IMR-90 (cell line): ENCODE measurements around the gene LRRC37A2. TPM values are rescaled to one million over a fixed set of nuclear protein-coding genes. Genes with fewer than 3 reads are reported as not detected.
"Not testable (repeated sequence)": the region's sequence is repeated elsewhere in the genome, so short reads cannot be mapped to it uniquely, and the experiment has no call there.

Source experiments
- ATAC-seq: fragments of 200-7000 bp; cut with Tn5 transposase; 2 replicates; pipeline ENCODE4 v1.9.1; 2020; ENCODE audit warnings: low read depth, mild to moderate bottlenecking, moderate library complexity
- BruUV-seq: library from RNA; stranded (reverse); fragments of 400-500 nt; replicated peaks from 2 replicates; lab custom pipeline; 2021; lab: Mats Ljungman, UMichigan
- CTCF ChIA-PET: fragments of 300-600 bp; formaldehyde crosslinking; extraction: SDS; loops from one replicate; lab custom pipeline; 2021; ENCODE audit warnings: antibody characterized with exemption; lab: Yijun Ruan, JAX
- POLR2A ChIA-PET: fragments of 300-600 bp; sonication (Branson Sonifier 250); formaldehyde crosslinking; loops from one replicate; lab custom pipeline; 2022; ENCODE audit warnings: antibody characterized with exemption; ENCODE audit not compliant: unreplicated experiment; lab: Charles Lee
- DNase-seq: peaks from one replicate; pipeline ENCODE4 v3.0.0; 2013
- H2AFZ ChIP-seq: replicated peaks from 2 replicates; pipeline ENCODE3; 2013; ENCODE audit warnings: low read length, mild to moderate bottlenecking; ENCODE audit not compliant: poor library complexity
- H2AK5ac ChIP-seq: 2 replicates; pipeline ENCODE4 v1.6.1; 2013; ENCODE audit warnings: low read depth, low read length, inconsistent platforms
- H2AK9ac ChIP-seq: replicated peaks from 2 replicates; pipeline ENCODE3; 2013; ENCODE audit warnings: mild to moderate bottlenecking, low read depth, low read length, moderate library complexity; ENCODE audit not compliant: poor library complexity
- H2BK120ac ChIP-seq: 2 replicates; pipeline ENCODE4 v1.6.1; 2013; ENCODE audit warnings: low read depth, low read length, inconsistent platforms
- H2BK15ac ChIP-seq: 3 replicates; pipeline ENCODE4 v1.6.1; 2013; ENCODE audit warnings: low read depth, low read length, inconsistent platforms
- H2BK20ac ChIP-seq: 2 replicates; pipeline ENCODE4 v1.6.1; 2013; ENCODE audit warnings: low read depth, mild to moderate bottlenecking, inconsistent platforms, low read length, moderate library complexity
- H2BK5ac ChIP-seq: 2 replicates; pipeline ENCODE4 v1.6.1; 2013; ENCODE audit warnings: mild to moderate bottlenecking, low read depth, low read length, inconsistent platforms; ENCODE audit not compliant: poor library complexity, severe bottlenecking
- H3K14ac ChIP-seq: replicated peaks from 2 replicates; pipeline ENCODE4 v1.6.1; 2013; ENCODE audit warnings: low read depth, low read length, inconsistent platforms
- H3K18ac ChIP-seq: 2 replicates; pipeline ENCODE4 v1.6.1; 2013; ENCODE audit warnings: low read depth, low read length, control low read depth
- H3K23ac ChIP-seq: 2 replicates; pipeline ENCODE4 v1.6.1; 2013; ENCODE audit warnings: low read depth, low read length, inconsistent platforms
- H3K27ac ChIP-seq: 2 replicates; pipeline ENCODE4 v1.5.1; 2013; ENCODE audit warnings: mild to moderate bottlenecking, control low read depth, low read length; ENCODE audit not compliant: insufficient read depth
- H3K27me3 ChIP-seq: 2 replicates; pipeline ENCODE4 v1.6.1; 2013; ENCODE audit warnings: low read length; ENCODE audit not compliant: control insufficient read depth, insufficient read depth
- H3K36me3 ChIP-seq: 2 replicates; pipeline ENCODE4 v1.6.1; 2013; ENCODE audit warnings: low read length, mixed read lengths; ENCODE audit not compliant: control insufficient read depth, insufficient read depth
- H3K4ac ChIP-seq: 2 replicates; pipeline ENCODE4 v1.6.1; 2013; ENCODE audit warnings: low read depth, low read length, inconsistent platforms
- H3K4me1 ChIP-seq: 2 replicates; pipeline ENCODE4 v1.6.1; 2013; ENCODE audit warnings: low read length, mixed read lengths; ENCODE audit not compliant: control insufficient read depth, insufficient read depth
- H3K4me2 ChIP-seq: 2 replicates; pipeline ENCODE4 v1.6.1; 2013; ENCODE audit warnings: low read depth, mild to moderate bottlenecking, control low read depth, low read length, moderate library complexity
- H3K4me3 ChIP-seq: 2 replicates; pipeline ENCODE4 v1.5.1; 2013; ENCODE audit warnings: low read depth, mild to moderate bottlenecking, control low read depth, low read length, moderate library complexity; ENCODE audit not compliant: insufficient read depth
- H3K56ac ChIP-seq: 2 replicates; pipeline ENCODE4 v1.6.1; 2013; ENCODE audit warnings: low read length, inconsistent platforms; ENCODE audit not compliant: insufficient read depth; ENCODE audit errors: extremely low read depth
- H3K79me1 ChIP-seq, 2 experiments: 2 replicates each; pipeline ENCODE4 v1.6.1; 2013; ENCODE audit warnings: low read length in 2 of 2, inconsistent platforms in 1 of 2, low read depth in 1 of 2
- H3K9ac ChIP-seq: 2 replicates; pipeline ENCODE4 v1.6.1; 2013; ENCODE audit warnings: low read depth, low read length, control low read depth
- H3K9me1 ChIP-seq: 2 replicates; pipeline ENCODE4 v1.6.1; 2013; ENCODE audit warnings: low read length, inconsistent platforms; ENCODE audit not compliant: insufficient read depth
- H3K9me3 ChIP-seq: 2 replicates; pipeline ENCODE4 v1.6.1; 2013; ENCODE audit warnings: low read length; ENCODE audit not compliant: control insufficient read depth, insufficient read depth
- H4K20me1 ChIP-seq: 2 replicates; pipeline ENCODE4 v1.6.1; 2013; ENCODE audit warnings: low read length, inconsistent platforms; ENCODE audit not compliant: insufficient read depth
- H4K5ac ChIP-seq: 2 replicates; pipeline ENCODE4 v1.6.1; 2013; ENCODE audit warnings: mild to moderate bottlenecking, low read depth, low read length, control low read depth
- H4K8ac ChIP-seq, 2 experiments: 2 replicates each; pipeline ENCODE4 v1.6.1; 2013; ENCODE audit warnings: low read depth in 2 of 2, low read length in 2 of 2, control low read depth in 1 of 2, inconsistent platforms in 1 of 2
- H4K91ac ChIP-seq: 2 replicates; pipeline ENCODE4 v1.6.1; 2013; ENCODE audit warnings: low read depth, low read length, inconsistent platforms; ENCODE audit not compliant: insufficient read depth
- WGBS, 2 experiments: methylation state at CpG; one replicate each; pipeline versions ENCODE4 v1.1.5 to v1.1.7; 2013; ENCODE audit warnings: missing lambda C conversion rate in 2 of 2; ENCODE audit not compliant: insufficient read length in 1 of 2; ENCODE audit errors: extremely low coverage in 2 of 2; 5-methylcytosine and 5-hydroxymethylcytosine counted together
- dilution Hi-C: fragments of 300-500 bp; cut with HindIII; formaldehyde crosslinking; loops from one replicate; pipeline ENCODE4 v1.14.3; 2018; ENCODE audit warnings: low sequenced_read_pairs; ENCODE audit not compliant: unreplicated experiment
- in situ Hi-C: fragments of 300-500 bp; cut with MboI; formaldehyde crosslinking; loops from 3 replicates; pipeline ENCODE4 v1.14.3; 2019; ENCODE audit warnings: low sequenced_read_pairs, inconsistent platforms, mixed read lengths
- intact Hi-C: fragments of 100-400 bp; cut with micrococcal nuclease; formaldehyde crosslinking; loops from 2 replicates; pipeline ENCODE4 v1.10.0; 2022
- polyA plus RNA-seq, 3 experiments: library from polyadenylated mRNA; depleted of rRNA; stranded (reverse); fragments of >200 nt; gene quantifications; 2 replicates each; pipeline ENCODE4 v1.2.3, GENCODE V29; 2012; ENCODE audit warnings: low replicate concordance in 1 of 3
- total RNA-seq: library from RNA; depleted of rRNA; stranded (reverse); fragments of >200 nt; gene quantifications from 2 replicates; pipeline ENCODE4 v1.2.3, GENCODE V29; 2012

Gene LRRC37A2
- total and polyA plus RNA-seq, 2 of the 4 experiments (the other 2 are of a cell fraction), result 2.7 to 3.2 TPM

GRCh38 chr17:46591332-46591731 is 79.1 kb downstream of the LRRC37A2 start:
- H3K23ac ChIP-seq, dilution Hi-C loops, H3K9me1 ChIP-seq, H3K27me3 ChIP-seq, H3K4me3 ChIP-seq, DNase-seq, H2AFZ ChIP-seq, H4K20me1 ChIP-seq, H2AK9ac ChIP-seq, H3K4me2 ChIP-seq, H2BK15ac ChIP-seq, H3K79me1 ChIP-seq, H3K27ac ChIP-seq, H3K56ac ChIP-seq, H2BK20ac ChIP-seq, H3K18ac ChIP-seq, H3K9ac ChIP-seq, H2BK5ac ChIP-seq, H2BK120ac ChIP-seq, POLR2A ChIA-PET, H4K91ac ChIP-seq, in situ Hi-C loops, H3K9me3 ChIP-seq, H3K4me1 ChIP-seq, H4K5ac ChIP-seq, CTCF ChIA-PET, intact Hi-C loops, H3K4ac ChIP-seq, H4K8ac ChIP-seq, H2AK5ac ChIP-seq, H3K36me3 ChIP-seq, BruUV-seq, H3K14ac ChIP-seq: not testable (repeated sequence)
- whole genome bisulfite sequencing, 2 experiments, result no CpG with 5 or more reads among the region's 7 CpGs
- peak; percentile 45 for ATAC-seq

- H3K9me3 ChIP-seq, H3K56ac ChIP-seq, CTCF ChIA-PET, DNase-seq, H3K27me3 ChIP-seq, H4K5ac ChIP-seq, H4K91ac ChIP-seq, intact Hi-C loops, H2BK15ac ChIP-seq, H3K27ac ChIP-seq, H3K18ac ChIP-seq, H2BK20ac ChIP-seq, H4K8ac ChIP-seq, H2AK5ac ChIP-seq, H3K4me3 ChIP-seq, H3K9me1 ChIP-seq, H2BK5ac ChIP-seq, H2BK120ac ChIP-seq, POLR2A ChIA-PET, H3K4me1 ChIP-seq, H3K4me2 ChIP-seq, H2AFZ ChIP-seq, H3K79me1 ChIP-seq, dilution Hi-C loops, BruUV-seq, H4K20me1 ChIP-seq, H3K36me3 ChIP-seq, H3K4ac ChIP-seq, H2AK9ac ChIP-seq, H3K23ac ChIP-seq, H3K9ac ChIP-seq, H3K14ac ChIP-seq, in situ Hi-C loops: not testable (repeated sequence)
- ATAC-seq, result peak; percentile 63
- WGBS, 2 experiments, result no CpG with 5 or more reads among the region's 3 CpGs
Observed at GRCh38 chr17:46598344-46598931, 86.2 kb downstream of the LRRC37A2 start.
